Measurements from ENCODE around the gene ZYG11B. TPM values are rescaled to one million over a fixed set of nuclear protein-coding genes. Genes with fewer than 3 reads are reported as not detected.
"Not testable (repeated sequence)": the region's sequence is repeated elsewhere in the genome, so short reads cannot be mapped to it uniquely, and the experiment has no call there.

Gene ZYG11B
- total RNA-seq, 1 experiment from 2014 or later = 16.2 TPM

- no peak overlapping the region for H3K27ac Mint-ChIP-seq (ENCODE audit: low read depth, unreplicated experiment)
- peaks cover 2% of the 10 kb centered on the region for H3K36me3 Mint-ChIP-seq (ENCODE audit: insufficient read depth, unreplicated experiment)
- H3K27me3 Mint-ChIP-seq (ENCODE audit: insufficient read depth, unreplicated experiment) = no peaks in the 10 kb centered on the region
- ChIA-PET CTCF (interaction anchor here (2.6 kb wide), 1 partner anchor 15 kb away, joined by 7 read pairs; no protein-coding TSS in a partner anchor), POLR2A (interaction anchor here (0.6 to 0.9 kb wide), 4 partner anchors 48 to 595 kb away, joined by 3 to 6 read pairs (median 4); partner anchors contain the start of gene LRP8)
- H3K9me3 Mint-ChIP-seq (ENCODE audit: unreplicated experiment) = no peaks in the 10 kb centered on the region
- intact Hi-C loops (cut with micrococcal nuclease) = no loop called here
- peaks cover 13% of the 10 kb centered on the region for H3K4me1 Mint-ChIP-seq (ENCODE audit: insufficient read depth, unreplicated experiment)
- DNase-seq (ENCODE audit: unreplicated experiment) = no peak
- no TSS peak for BruUV-seq (replicated peaks)
- H3K4me3 Mint-ChIP-seq (ENCODE audit: unreplicated experiment) = no peak overlapping the region
- no peak for TF ChIP-seq CTCF (IDR thresholded peaks at IDR 0.05; ENCODE audit: unreplicated experiment)
Measured at GRCh38 chr1:52733368-52733767, 7.1 kb downstream of the ZYG11B start.

- H3K4me3 Mint-ChIP-seq (ENCODE audit: unreplicated experiment); H3K27me3 Mint-ChIP-seq (ENCODE audit: insufficient read depth, unreplicated experiment); H3K27ac Mint-ChIP-seq (ENCODE audit: low read depth, unreplicated experiment); intact Hi-C loops (cut with micrococcal nuclease); DNase-seq (ENCODE audit: unreplicated experiment); BruUV-seq (replicated peaks); H3K9me3 Mint-ChIP-seq (ENCODE audit: unreplicated experiment); POLR2A ChIA-PET; H3K36me3 Mint-ChIP-seq (ENCODE audit: insufficient read depth, unreplicated experiment); H3K4me1 Mint-ChIP-seq (ENCODE audit: insufficient read depth, unreplicated experiment): not testable (repeated sequence)
- CTCF ChIA-PET = interaction anchor here (0.6 to 2.6 kb wide), 2 partner anchors 13 to 69 kb away, joined by 3 to 7 read pairs; no protein-coding TSS in a partner anchor
Measured at GRCh38 chr1:52735371-52735770, 9.1 kb downstream of the ZYG11B start.

GRCh38 chr1:52738148-52738547 is 11.9 kb downstream of the ZYG11B start:
- Mint-ChIP-seq H3K27me3 (ENCODE audit: insufficient read depth, unreplicated experiment) (no peaks in the 10 kb centered on the region), H3K27ac (ENCODE audit: low read depth, unreplicated experiment) (peak overlapping the region; percentile 42), H3K9me3 (ENCODE audit: unreplicated experiment) (no peaks in the 10 kb centered on the region), H3K4me1 (ENCODE audit: insufficient read depth, unreplicated experiment) (peaks cover 7% of the 10 kb centered on the region), H3K36me3 (ENCODE audit: insufficient read depth, unreplicated experiment) (peaks cover 6% of the 10 kb centered on the region), H3K4me3 (ENCODE audit: unreplicated experiment) (no peak overlapping the region)
- TF ChIP-seq CTCF (IDR thresholded peaks at IDR 0.05; ENCODE audit: unreplicated experiment) = no peak
- ChIA-PET POLR2A (interaction anchor here (0.7 kb wide), 1 partner anchor 10 kb away, joined by 3 read pairs; no protein-coding TSS in a partner anchor), CTCF (interaction anchor here (0.6 to 1.1 kb wide), 4 partner anchors 10 to 50 kb away, joined by 3 to 4 read pairs (median 4); no protein-coding TSS in a partner anchor)
- intact Hi-C loops (cut with micrococcal nuclease) = no loop called here
- no TSS peak for BruUV-seq (replicated peaks)
- DNase-seq (ENCODE audit: unreplicated experiment) = no peak

GRCh38 chr1:52738893-52739292 is 12.6 kb downstream of the ZYG11B start:
- ChIA-PET POLR2A (interaction anchor here (1.6 kb wide), 1 partner anchor 13 kb away, joined by 8 read pairs; the partner anchor contains the start of gene ZYG11B), CTCF (interaction anchor here (0.7 to 1.1 kb wide), 3 partner anchors 9 to 35 kb away, joined by 3 to 4 read pairs (median 4); no protein-coding TSS in a partner anchor)
- Mint-ChIP-seq H3K9me3 (ENCODE audit: unreplicated experiment) (no peaks in the 10 kb centered on the region), H3K4me3 (ENCODE audit: unreplicated experiment) (no peak overlapping the region), H3K27me3 (ENCODE audit: insufficient read depth, unreplicated experiment) (no peaks in the 10 kb centered on the region), H3K27ac (ENCODE audit: low read depth, unreplicated experiment) (no peak overlapping the region), H3K4me1 (ENCODE audit: insufficient read depth, unreplicated experiment) (peaks cover 7% of the 10 kb centered on the region), H3K36me3 (ENCODE audit: insufficient read depth, unreplicated experiment) (peaks cover 11% of the 10 kb centered on the region)
- no peak for DNase-seq (ENCODE audit: unreplicated experiment)
- intact Hi-C loops (cut with micrococcal nuclease) = no loop called here
- TF ChIP-seq CTCF (IDR thresholded peaks at IDR 0.05; ENCODE audit: unreplicated experiment) = no peak
- BruUV-seq (replicated peaks) = no TSS peak
